TTC549 (cell line): ENCODE results near the gene LAMA4.
A peak's percentile ranks its signal among the peaks of the same experiment; 100 is the strongest.

ENCODE experiments used
- FAIRE-seq: peaks from 2 replicates; lab custom pipeline; 2012; peaks lifted over from hg19 to GRCh38; lab: Jason Lieb, UNC

LAMA4 gene

DNA sequence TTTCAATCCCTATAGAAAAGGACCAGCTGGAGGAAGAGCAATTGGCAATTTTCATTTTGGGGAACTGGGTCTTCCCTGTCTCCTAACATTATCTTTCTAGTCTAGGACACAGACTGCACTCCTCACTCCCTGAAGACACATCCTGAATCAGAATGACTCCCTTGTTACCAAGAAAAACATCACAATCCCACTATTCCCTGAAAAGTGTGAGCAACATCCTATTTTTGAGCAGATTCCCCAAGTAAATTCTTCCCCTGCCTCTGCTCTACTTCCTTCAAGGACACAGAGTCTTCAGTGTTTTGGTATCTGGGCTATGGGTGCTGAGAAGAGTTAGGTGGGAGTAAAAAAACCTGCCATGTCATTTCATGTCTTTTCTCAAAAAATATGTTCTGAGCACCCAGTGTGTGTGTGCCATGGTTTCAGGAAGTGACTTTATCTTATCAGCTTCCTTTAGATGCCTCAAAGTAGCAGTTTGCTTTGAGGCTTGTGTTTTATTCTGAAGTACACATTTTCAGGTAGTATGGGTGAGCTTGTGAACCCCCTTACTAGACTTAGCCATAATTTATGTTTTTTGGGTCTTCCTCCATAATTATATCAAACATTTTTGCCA is 12.4 kb downstream of the LAMA4 start:
- FAIRE-seq, result no peak

DNA sequence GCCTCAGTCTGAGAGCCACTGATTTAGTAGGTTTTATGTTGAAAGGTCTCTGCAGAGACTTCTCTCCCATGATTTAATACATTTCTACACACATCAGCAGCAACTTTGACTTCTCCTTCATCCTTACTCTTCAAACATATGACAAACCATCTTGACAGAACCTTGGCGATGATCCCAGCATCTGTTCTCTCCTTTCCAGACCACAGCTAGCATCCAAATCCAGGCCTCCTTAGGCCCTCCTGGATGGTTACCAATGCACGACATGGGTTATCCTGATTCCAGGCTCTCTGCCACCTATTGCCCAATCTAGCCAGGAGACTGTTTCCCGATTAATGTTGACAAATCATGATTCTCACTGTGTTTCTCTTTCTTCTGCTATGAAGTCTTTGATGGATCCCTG is 16.8 kb downstream of the LAMA4 start:
- no peak for FAIRE-seq

DNA sequence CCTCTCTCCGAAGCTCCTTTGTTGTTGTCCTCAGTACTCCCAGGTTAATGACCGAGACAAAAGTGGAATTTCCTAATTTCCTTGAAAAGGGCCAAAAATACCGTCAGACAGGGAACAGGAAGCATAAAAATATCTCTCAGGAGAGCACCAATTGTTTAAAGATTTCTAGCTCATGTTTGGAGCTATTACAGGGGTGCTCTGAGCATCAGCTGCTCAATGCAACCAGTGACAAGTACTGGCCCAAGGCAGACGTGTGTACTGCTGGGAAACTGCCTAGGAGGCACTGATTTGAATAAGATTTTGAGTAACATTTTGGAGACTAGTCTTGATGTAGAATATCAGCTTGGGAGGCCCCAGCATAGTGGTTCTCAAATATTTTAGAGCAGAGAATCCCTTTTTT is 17.3 kb downstream of the LAMA4 start:
- FAIRE-seq, result no peak

DNA sequence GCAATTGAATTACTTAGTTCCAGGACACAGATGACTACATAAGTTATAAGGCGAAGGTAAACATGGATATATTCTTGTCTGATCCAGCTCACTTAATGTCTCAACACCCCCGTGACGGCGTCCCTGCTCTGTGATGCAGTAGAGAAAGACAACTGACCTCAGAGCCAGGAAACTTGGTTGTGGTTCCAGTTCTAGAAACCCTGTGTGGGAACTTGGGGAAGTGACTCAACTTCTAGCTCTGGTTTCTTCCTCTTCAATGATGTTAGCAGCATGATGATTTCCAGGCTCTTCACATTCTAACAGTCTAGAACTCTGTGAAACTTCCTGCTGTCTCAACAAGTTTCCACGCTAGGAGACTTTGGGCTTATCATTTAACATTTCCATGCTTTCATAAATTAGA is 18.4 kb downstream of the LAMA4 start:
- FAIRE-seq, result no peak

DNA sequence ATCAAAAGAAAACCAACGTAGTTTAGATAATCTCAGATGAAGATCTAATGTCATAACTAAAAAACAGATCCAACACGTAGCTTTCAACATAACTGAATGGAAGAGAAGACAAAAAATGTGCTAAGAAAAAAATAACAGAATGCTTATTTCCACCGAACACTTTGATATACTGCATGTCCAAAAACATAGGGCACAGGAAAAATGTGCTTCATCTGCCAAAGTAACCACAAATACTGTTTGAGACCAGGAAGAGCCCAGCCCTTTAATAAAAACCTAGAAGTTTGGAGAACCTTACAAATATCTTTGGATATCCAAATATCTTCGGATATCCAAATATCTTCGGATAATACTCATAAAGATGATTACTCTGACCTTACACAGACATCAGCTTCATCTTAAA is 19.8 kb downstream of the LAMA4 start:
- no peak for FAIRE-seq

DNA sequence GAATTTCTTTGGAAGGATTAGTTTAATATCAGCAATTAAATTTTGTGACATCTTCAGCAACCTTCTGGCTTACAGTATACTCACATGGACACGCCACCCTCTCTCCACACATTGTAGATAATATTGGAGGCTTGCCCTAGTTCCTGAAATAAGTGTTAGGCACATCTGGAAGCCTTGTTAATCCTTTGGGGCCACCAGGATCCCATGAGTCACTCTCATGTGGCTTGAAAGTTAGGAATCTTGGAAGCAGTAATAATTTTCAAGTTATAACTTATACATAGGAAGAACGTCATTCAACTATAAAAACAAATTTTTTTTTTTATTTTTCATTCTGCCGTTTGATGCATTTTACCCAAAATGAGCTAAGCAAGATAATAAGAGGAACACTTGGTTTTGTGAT is 20.5 kb downstream of the LAMA4 start:
- FAIRE-seq, result no peak

DNA sequence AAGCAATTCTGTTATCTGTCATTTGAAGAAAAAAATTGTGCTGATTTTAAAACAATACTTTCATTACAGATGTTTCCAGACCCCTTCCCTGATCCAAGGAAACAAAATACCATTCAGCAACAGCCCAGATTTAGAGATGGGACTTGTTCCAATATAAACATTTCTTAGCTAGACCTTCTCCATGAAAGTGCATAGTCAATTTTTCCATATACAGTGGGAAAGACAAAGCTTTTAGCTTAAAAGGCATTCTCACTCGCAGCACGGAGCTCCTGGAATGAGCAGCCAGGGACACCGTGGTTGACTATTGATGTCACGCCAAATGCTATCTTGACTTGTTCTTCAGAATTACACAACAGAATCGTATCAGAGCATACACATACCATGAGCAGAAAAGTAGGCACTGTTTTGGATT is 21.5 kb downstream of the LAMA4 start:
- FAIRE-seq, result no peak

DNA sequence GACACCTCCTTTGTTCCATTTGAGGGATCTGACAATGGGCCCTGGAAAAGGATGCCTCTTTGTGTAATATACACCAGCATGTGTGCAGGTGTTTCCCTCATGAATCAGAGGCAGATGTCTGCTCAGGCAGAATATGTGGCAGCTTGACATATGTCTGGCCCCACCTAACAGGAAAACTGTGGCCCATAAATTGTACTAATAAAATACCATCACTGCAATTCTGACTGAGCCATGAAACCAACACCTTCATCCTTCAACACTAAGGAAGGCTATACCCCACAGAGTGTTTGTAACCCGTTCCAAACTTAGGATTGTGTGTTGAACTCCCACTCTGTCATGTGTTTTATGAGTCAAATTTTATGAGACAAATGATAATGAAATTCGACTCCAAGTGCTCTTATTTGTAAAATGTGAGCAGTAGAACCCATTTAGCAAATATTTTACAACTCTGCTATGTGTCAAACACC is 22.7 kb downstream of the LAMA4 start:
- no peak for FAIRE-seq

DNA sequence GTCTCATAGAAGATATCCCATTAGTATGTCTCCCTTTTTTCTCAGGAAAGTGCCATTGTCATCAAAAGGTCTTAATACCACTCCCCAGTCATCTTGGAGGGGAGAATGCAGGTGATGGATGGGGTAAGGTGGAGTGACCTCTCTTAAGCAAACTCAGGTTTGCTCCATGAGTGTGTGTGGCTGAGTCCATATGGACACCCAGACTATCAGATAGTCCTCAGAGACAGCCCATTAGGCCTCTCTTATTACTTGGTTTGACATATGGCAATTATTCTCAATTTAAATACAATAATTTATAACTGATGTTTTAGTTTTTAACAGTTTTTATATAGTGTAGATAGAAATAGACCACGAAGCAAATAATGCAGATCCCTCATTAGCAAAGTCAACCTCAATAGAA is 23.2 kb downstream of the LAMA4 start:
- FAIRE-seq, result no peak

DNA sequence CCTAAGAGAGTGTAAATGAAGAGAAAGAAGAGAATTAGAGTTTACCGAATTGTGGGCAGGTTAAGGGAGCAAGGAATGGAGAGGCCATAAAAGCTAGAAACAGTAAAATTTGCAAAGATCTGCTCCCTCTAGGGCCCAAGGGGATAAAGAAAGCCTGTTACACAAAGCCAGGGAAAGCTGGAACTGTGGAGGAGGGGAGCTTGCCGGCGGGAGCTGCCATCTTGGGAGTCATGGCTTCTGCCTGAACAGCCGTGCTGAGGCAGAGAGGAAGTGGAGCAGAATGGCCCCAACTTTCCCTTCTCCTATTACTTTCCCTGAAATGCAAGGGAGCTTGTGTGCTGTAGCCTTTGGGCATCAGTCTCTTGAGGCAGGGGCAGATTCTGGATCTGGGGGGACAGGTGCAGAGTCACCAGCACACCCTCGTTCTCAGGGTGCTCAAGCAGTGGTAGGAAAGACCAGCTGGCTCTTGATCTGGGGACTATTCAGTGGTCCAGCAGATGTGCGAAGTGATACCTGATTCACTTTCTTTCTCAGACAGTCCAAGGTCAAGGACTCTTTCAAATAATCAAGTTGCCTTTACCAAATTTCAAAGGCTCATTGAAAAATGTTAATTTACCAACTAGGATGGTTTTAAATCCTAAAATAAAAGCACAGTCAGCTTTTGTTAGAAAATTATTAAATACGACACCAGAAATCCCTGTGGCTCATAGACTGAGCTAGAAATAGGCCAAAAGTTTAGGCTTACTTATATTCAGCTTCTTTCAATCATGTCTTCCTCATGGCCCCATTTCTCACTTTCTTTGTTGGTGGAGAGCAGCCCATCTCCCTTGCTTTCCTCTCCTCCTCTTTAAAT is 25.7 kb downstream of the LAMA4 start:
- FAIRE-seq, result no peak

DNA sequence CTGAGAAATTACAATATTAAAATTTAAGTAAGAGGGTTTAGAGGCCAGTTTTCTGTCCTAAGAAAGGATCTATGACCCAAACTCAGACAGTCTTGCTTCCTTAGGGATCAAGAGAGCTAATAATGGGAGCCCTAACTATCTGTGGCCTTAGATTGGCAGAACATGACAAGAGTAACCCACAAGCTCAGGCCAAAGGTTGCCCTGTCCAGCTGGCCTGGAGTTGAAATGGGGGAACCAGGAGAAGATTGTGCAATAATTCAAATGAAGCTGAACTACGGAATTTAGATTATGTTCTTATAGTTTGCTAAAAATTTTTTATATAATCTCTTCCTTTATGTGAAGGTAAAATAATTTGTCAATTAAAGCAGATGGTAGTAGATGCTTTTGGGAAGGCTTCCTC is 26.4 kb downstream of the LAMA4 start:
- no peak for FAIRE-seq

DNA sequence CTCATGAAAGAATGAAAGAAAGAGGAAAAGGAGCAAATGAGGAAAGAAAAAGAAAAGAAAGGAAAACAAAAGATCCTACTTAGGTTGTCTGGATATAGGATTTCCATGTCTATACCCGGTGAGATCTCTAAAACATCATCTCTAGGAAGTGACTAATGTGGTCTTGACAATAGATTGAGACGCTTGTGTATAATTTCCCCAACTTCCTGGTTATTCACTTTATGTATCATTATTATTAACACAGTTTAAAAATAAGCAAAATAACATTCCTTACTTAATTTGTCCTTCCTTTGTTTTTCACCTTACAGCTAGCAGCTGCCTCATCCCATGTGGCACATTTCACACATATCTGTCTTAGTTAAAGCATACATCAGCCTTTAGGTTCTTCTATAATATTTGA is 27.0 kb downstream of the LAMA4 start:
- FAIRE-seq, result no peak

DNA sequence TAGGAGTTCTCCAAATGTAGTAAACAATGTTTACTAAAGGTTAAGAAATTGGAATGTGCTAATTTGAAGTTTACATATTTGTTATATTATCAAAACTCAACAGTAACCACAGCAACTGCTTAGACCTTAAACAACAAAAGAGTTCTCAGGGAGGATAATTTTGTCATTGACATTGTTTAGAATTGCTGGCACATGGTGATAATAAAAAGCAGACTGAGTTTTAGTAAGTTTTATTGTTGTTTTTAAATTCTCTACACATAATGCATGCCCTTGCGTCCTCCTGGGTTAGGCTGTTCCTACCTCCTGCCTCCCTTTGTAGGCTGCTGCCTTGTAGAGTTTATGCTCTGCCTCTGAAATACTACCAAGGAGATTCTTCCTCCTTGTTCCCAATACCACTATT is 28.7 kb downstream of the LAMA4 start:
- no peak for FAIRE-seq

DNA sequence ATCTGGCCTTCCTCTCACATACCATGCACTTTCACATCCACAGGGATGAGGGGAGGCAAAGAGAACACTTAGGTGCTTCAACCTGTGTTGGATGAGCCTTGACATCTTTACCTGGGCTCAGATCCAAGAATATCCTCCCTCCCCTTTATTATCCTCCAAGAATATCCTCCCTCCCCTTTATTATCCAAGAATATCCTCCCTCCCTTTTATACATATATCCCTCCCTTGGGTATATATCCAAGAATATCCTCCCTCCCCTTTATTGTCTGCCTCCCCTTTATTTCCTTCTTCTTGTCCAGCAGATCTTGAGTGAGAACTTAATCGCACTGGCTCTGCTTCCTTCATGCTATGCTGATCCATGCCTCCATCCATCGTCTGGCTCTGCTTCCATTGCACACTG is 30.3 kb downstream of the LAMA4 start:
- no peak for FAIRE-seq

DNA sequence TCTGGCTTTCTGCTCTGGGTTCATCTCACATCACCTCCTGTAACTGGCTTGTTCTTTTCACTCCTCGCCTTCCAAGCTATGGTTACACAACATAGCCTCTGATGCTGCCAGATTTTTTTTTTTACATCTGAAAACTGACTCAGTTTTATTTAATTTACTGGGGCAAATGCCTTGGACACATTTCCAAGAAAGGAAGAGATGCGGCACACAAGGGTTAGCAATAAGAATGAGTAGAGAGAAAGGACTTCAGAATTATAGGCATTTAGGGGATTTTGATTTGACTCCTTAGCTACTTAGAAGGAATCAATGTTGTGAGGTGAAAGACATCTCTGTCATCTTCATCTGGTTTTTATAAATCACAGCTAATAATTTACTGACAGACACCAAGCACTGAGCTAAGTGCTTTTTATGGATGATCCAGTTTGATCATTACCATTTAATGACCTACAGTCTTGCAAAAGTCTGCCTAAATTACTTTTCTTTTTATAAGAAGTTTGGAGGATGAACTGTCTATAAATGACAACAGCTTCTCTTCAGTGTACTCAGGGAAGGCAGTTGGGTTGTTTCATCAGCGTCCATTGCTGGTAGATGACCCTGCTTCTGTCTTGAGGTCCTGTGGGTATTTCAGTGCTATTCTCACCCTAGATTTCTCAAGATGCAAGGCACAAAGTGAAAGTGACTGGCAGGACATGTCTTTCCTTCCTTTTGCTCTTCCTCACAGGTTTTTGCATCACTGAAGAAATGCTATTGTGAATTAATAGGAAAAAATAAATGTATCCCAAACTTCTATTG is 31.1 kb downstream of the LAMA4 start:
- peak; percentile 77 for FAIRE-seq

DNA sequence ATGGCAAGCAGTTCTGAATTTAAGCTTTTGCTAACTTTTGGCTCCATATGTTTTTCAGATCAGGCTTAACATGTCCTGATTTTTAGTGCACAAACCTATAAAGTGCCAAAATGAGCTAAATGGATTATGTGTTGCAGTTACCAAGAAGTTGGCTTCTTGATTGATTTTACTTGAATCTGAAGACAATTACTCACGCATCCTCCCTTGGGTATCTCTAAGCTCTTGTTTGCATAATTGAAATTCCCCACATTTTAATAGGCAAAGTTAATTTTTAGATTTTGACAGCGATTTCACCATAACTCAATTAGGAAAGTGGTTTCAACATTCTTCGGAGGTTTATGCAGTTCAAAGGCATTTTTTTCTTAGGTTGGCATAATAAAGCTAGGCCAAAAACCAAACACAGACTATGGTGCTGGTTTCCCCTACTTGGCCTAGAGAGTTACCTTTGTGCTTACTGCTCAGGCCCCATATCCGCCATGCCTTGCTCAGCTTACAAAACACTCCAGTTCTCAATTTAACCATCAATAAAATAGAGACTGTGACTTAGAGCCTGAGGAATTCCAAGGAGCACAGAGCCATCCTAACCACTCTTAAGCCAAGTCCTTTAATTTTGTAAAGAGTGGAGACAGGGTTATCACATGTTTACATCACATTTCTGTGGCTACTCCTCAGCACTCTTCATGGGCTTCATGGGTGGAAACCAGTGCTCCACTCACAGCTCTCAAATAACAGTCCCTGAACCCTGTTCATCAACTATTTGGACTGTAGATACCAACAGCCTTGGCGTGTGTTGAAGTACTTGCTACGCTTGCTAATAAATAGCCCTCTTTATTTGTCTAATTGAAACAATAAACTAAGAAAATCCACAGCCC is 32.1 kb downstream of the LAMA4 start:
- FAIRE-seq, result no peak

DNA sequence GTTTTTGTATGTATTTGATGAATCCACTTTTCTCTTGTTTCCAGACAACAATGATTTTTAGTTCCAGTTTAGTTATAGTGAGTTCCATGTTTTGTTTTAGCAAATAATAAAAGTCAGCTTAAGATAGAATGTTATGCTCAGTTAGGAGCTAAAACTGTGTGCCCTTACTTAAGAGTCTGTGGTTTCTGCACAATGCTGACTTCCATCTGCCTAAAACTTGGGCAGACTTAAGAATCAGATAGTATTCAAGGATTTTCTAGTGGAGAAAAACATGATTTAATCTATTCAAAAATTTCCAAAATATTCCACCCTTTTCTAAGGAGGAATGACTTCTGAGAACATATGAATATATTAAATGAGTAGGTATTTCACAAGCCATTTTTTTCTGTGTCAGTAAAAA is 32.8 kb downstream of the LAMA4 start:
- FAIRE-seq, result peak; percentile 38

DNA sequence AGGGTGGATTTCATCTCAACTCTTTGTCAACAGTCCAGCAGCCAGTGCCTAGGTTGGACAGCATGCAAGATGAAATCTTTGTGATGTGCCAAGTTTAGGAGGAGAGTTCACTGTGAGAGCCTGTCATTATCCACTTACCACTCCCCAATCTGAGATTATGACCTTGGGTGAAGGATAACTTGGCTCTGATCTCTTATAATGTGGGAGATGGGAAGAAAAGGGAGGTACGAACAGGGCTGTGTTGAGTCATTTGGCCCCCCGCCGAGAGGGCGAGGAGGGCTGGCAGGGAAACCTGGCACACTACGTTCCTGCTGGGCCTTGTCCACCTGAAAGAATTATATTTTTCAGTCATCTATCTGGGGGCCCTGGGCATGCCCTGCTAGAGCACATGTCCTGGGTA is 35.8 kb downstream of the LAMA4 start:
- FAIRE-seq, result no peak

DNA sequence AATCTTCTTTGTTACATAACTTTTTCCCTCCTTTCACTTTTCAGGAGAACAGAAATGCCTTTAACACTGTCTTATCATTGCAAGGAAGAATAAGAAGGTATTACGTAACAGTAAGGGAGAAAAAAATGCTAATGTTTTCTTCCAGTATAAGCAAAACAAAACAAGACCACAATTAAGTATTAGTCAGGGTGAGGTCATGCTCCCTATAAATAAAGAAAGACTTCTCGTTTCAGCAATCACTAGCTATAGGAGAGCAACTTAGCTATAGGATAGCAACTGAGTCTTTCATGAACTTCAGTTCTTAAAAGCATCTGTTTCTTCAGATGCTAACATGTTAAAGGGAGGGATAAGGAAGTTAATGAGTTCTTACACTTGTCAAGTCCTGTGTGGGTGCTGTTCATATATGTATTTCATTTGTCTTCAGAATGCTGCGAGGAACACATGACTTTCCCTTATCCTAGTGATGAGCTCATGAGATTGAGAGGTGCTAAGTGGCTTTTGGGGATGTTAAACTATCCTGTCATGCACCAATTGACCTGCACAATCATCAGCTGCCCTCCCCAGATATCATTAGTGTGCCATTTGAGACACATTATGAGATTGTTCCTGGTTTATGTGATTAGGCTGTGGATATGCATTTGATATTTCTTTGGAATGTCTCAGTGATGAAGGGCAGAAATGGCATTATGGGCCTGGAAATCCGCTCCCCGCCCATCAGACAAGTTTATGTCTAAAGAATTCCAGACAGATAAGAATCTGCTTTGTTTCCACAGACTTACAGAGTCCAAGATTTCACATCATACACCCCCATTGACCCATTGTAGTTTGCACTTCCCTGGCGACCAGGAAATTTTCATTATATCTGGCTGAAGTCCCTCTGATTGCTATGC is 37.5 kb downstream of the LAMA4 start:
- FAIRE-seq, result peak; percentile 25

DNA sequence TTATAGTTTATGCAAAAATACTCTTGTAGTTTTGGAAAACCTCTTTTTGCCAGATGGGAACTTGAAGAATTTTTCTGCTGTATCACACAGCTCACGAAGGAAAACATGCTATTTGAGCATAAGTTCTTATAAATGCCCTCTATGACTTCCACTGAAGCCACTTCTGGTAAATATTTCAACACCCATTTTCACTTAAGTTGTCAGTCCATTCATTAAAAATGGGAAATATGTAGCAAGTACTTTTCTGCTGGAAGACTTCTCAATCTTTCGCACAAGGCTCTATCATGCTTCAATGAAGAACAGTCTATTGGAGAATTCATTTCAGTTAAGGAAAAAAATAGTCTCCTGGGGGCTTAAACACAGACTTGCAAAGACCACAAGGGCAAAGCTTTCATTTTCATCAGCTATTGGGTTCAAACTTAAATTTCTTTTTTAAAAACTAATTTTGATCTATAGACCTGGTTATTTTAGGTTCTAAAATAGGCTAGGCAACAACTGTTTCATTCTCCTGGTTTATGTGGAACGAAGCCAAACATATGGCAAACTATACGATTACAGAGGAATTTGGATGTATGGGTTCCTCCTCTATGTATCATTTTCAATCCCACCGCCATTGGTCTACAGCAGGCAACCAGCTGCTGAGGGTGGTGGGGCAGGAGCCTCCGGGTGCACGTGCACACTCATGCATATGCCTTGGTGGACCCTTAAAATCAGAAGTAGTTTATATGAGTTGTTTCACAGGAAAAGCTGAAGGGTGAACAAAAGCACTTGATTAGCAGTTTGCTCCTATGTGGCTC is 38.7 kb downstream of the LAMA4 start:
- FAIRE-seq, result no peak
